Measurements from ENCODE around the gene SPAG8. TPM values are rescaled to one million over a fixed set of nuclear protein-coding genes. Genes with fewer than 3 reads are reported as not detected.

The SPAG8 gene, protein sequence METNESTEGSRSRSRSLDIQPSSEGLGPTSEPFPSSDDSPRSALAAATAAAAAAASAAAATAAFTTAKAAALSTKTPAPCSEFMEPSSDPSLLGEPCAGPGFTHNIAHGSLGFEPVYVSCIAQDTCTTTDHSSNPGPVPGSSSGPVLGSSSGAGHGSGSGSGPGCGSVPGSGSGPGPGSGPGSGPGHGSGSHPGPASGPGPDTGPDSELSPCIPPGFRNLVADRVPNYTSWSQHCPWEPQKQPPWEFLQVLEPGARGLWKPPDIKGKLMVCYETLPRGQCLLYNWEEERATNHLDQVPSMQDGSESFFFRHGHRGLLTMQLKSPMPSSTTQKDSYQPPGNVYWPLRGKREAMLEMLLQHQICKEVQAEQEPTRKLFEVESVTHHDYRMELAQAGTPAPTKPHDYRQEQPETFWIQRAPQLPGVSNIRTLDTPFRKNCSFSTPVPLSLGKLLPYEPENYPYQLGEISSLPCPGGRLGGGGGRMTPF
- total RNA-seq, result 0.04 TPM in 1 of 2 replicates, not detected in the other

DNA sequence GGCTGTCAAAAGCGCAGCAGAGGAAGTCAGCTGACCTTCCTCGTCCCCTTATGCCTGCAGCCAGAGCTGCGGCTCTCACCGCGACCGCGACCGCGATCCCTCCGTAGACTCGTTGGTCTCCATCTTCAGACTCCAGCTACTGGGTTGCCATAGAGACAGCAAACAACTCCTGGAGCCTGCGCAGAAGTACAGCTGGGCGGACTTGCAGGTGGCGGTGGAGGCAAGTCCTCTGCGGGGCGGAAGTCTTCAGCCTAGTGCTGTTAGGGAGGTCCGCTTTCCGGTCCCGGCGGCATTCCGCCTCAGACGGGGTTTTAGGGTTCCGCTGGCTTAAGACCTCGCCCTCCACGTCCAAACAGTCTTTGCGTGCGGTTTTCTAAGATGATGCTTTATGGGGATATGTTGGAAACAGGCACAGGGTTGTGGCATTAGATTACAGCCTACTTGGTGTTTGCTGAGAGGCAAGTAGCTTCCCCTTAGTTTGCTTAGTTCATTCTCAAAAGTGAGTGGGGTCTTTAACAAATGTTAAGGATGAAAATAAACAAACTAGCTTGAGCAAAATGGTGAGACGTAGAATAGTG, at the start of gene SPAG8:
Gene SPAG8, minus strand, starts transcription at position 238 of the 578 bp plus-strand sequence. Its CDS starts 115 bp downstream, at position 123.

DNA sequence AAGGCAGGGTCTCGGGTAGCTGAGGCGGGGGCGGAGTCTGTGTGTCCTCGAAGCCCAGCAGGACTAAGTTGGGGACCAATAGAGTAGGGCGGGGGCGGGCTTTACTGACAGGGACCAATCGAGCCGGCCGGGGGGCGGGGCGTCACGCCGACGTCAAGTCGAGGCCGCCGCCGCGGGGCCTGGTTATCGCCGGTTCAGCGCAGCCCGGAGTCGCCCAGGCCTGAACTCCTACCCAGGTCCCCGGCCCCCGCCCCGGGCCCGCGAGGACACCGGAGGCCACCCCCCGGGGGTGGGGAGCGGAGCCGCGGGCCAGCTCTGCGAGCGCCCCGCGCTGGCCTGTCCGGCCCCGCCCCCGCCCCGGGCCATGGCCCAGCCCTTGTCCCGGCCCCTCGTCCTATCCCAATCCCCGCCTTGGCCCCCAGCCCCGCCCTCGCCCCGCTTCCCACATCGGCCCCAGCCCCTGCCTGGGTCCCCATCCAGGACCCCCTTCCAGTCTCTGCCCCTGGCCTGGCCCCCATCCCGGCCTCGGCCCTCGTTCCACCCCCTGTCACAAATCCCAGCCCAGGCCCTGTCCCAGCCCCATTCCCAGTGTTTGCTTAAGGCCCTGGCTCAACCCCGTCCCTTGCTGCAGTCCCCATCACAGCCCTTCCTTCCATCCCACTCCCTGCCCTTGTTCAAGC, 17.2 kb upstream of the SPAG8 start, which contains the start of gene TMEM8B:
Gene TMEM8B, plus strand, starts transcription at position 145 of the 680 bp plus-strand sequence. Its CDS starts 220 bp downstream, at position 365.

DNA sequence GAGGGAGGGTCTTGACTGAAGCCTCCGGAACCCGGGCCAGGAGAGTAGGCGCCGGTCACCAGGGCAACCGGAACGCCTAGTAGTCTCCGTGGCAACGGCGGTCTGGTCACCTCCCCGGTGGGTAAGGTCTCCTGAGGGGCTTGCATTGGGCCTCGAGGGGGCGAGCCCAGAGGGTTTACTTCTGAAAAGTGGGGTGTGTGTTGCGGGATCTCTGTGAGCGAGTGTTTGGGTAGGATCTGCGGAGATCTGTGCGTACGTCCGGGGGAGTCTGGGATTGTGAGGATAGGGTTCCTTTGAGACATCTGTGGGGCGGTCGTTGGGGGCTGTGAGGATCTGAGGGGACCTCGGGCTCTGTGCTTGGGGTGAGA, 16.6 kb upstream of the SPAG8 start, which contains the start of gene FAM221B:
Gene FAM221B, minus strand, starts transcription at position 17 of the 368 bp plus-strand sequence. CDS start 2,571 bp downstream, outside the sequence.

DNA sequence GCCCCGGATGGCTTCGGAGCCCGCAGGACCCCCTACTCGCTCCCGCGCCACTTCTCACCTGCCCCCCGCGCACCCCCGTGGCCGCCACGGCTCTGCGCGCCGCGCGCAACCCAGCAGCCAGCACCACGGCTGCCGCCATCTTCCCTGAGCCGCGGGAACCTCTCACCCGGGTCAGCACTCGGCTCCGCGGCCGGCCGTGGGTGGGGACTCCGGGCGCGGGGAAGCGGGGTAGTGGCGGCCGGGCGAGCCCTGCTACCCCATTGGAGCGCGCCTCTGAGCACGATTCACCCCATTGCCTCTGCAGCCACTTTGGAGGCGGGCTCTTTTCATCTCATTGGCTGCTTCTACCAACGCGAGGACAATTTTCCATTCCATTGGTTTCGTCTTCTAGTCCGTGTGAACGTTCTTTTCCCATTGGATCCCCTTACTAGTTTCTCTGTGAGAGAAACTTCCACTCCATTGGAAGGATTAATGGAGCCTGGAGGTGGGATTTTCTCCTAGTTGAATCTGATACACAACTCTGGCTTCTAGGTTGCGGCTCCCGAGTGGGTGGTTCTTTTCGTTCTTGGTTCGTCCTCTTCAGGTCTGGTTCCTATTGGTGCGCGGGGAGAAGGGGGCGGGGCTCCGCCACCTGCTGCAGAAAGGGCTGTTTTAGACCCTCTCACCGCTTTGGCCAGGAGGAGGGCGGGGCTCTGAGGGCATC, 2.9 kb upstream of the SPAG8 start, which contains the start of gene HINT2:
Gene HINT2, minus strand, starts transcription at position 202 of the 703 bp plus-strand sequence. Its CDS starts 63 bp downstream, at position 139.

DNA sequence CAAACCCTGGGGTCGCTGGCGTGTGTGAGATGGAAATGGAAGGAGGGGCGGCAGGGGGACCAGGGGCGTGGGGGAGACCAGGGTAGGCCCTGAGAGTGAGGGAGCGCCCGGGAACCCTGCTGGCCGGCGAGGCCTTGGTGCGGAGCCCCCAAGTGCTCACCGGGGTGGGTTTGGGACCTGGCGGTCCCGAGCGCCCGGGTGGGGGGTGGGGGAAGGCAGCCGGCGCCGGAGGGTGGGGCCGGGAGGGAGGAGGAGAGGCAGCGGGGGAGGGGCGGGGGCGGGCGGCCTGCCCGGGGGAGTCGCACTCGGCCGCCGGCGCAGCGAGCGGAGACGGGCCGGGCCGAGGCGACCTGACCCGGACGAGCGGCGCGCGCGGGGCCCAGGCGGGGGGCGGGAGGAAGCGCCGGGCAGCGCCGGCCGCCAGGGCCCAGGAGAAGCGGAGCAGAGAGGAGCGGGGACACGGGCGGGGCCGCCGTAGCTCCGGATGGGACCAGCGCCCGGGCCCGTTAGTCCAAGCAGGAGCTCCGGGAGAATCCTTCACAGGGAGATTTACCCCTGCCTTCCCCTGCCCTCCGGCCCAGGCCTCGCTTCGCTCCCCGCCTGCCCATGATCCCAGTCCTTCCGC, 20.7 kb downstream of the SPAG8 start, which contains the start of gene NPR2:
Gene NPR2, plus strand, starts transcription at position 295 of the 625 bp plus-strand sequence. CDS start 818 bp downstream, outside the sequence.

Other genes starting within 250 kb of the SPAG8 start
- 13.9 and 24.0 TPM in 2 replicates for gene TESK1, start 207.0 kb downstream of the SPAG8 start, total RNA-seq
- 0.11 and 0.86 TPM in 2 replicates for gene CD72, start 193.8 kb downstream of the SPAG8 start, total RNA-seq
- not detected in 2 replicates for gene SIT1, start 161.3 kb downstream of the SPAG8 start, total RNA-seq
- gene RMRP, start 154.2 kb downstream of the SPAG8 start, total RNA-seq, result 1,205 and 1,810 TPM in 2 replicates
- gene CCDC107, start 154.0 kb downstream of the SPAG8 start, total RNA-seq, result 17.2 and 18.8 TPM in 2 replicates
- 7.8 and 23.5 TPM in 2 replicates for gene ARHGEF39, start 147.1 kb downstream of the SPAG8 start, total RNA-seq
- gene CA9, start 138.3 kb downstream of the SPAG8 start, total RNA-seq, result 0.23 and 2.1 TPM in 2 replicates
- 53.1 and 157 TPM in 2 replicates for gene TPM2, start 122.3 kb downstream of the SPAG8 start, total RNA-seq
- gene TLN1, start 80.1 kb downstream of the SPAG8 start, total RNA-seq, result 141 and 149 TPM in 2 replicates
- 47.2 and 49.3 TPM in 2 replicates for gene CREB3, start 79.6 kb downstream of the SPAG8 start, total RNA-seq
- gene GBA2, start 63.0 kb downstream of the SPAG8 start, total RNA-seq, result 17.4 and 17.6 TPM in 2 replicates
- 13.8 and 19.1 TPM in 2 replicates for gene RGP1, start 63.0 kb downstream of the SPAG8 start, total RNA-seq
- gene MSMP, start 58.0 kb downstream of the SPAG8 start, total RNA-seq, result not detected in 2 replicates
- 6.2 and 14.6 TPM in 2 replicates for gene NPR2, start 20.7 kb downstream of the SPAG8 start, total RNA-seq
- 25.4 and 28.3 TPM in 2 replicates for gene HINT2, start 2.8 kb upstream of the SPAG8 start, total RNA-seq
- not detected in 2 replicates for gene FAM221B, start 16.5 kb upstream of the SPAG8 start, total RNA-seq
- gene TMEM8B, start 17.0 kb upstream of the SPAG8 start, total RNA-seq, result 1.1 and 3.7 TPM in 2 replicates
- not detected in 2 replicates for gene OR13J1, start 58.1 kb upstream of the SPAG8 start, total RNA-seq
- 0.68 and 1.0 TPM in 2 replicates for gene HRCT1, start 93.9 kb upstream of the SPAG8 start, total RNA-seq
- not detected in 2 replicates for gene SPAAR, start 97.2 kb upstream of the SPAG8 start, total RNA-seq
- not detected in 2 replicates for gene OR2S2, start 145.9 kb upstream of the SPAG8 start, total RNA-seq
- 1.7 and 3.2 TPM in 2 replicates for gene RECK, start 224.7 kb upstream of the SPAG8 start, total RNA-seq